ENCODE results near the gene MCUR1.
"Not testable (repeated sequence)": the region's sequence is repeated elsewhere in the genome, so short reads cannot be mapped to it uniquely, and the experiment has no call there.

Gene MCUR1

DNA sequence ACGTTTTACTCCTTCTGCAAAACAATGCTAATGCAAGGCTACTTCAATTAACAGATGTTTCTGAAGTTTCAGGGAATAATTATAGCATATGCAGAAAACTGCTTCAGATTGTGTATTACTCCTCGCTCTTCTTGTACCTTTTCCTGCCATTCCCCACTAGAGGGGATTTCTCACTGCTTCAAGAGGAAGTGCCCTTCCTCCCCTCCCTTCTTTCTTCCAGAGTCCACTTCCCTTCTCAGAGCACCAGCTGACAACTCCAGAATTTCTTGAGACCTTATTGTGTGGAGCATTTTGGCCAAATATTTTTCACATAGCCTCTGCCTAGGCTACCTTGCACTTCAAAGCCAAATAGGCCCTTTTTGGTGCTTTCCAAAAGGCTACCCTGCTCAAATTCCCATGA lies 12.7 kb upstream of the MCUR1 start:
- no peak for DNase-seq

DNA sequence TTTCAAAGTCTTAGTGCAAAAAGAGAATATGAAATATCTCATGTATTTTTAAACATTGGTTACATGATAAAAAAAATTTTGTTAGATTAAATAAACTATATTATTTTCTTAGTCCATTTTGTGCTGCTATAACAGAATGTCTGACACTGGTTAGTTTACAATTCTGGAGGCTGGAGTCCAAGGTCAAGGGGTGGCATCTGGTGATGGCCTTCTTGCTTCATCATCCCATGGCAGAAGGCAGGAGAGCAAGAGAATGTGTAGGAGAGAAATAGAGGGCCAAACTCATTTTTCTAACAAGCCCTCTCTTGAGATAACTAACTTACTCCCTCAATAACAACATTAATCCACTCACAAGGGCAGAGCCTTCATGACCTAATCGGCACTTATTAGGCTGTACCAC lies 11.5 kb upstream of the MCUR1 start:
- DNase-seq = no peak

DNA sequence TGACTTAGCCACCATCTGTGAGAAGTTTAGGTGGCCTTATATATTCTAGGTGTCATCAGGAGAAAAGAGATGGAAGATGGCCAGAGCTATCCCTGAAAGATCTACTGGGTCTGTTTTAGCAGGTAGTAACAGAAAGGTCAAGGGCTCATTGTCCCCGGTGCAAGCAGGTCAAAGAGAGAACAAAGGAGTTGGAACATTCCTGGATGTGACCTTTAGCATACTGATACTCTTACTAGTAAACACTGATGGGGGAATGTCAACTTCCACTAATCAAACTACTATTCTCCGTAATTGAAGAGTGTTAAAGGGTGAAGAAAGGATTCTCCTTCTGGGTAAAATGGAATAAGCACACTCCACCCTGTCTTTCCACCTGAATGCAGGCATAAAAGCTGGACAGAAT lies 4.0 kb upstream of the MCUR1 start:
- DNase-seq = no peak

DNA sequence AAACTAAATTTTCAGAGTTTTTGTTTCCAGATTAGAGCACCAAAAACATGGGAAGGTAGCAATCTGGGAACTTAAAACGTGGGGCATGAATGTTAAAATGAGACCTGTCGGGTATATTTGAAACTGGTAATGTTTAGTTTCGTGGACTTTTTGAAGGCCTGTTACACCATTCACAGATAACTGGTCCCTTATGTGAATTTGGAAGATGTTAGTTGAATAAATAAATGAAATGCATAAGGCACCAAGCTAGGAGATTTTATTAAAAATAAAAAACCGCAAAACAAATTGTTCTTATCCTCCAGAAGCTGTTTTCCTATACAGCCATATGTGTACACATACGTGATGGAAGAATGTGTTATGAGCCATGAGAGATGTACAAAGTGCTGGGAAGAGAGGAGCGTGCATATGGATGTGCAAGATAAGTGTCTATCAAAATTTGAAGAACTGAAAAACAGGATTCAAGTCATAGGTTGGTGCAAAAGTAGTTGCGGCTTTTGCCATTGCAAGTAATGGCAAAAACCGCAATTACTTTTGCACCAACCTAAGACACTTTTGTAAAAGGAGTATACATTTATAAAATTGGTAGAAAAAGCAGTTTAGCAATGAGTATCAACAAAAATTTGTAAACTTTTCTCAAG lies 700 bp upstream of the MCUR1 start:
- peak; percentile 50 for DNase-seq

DNA sequence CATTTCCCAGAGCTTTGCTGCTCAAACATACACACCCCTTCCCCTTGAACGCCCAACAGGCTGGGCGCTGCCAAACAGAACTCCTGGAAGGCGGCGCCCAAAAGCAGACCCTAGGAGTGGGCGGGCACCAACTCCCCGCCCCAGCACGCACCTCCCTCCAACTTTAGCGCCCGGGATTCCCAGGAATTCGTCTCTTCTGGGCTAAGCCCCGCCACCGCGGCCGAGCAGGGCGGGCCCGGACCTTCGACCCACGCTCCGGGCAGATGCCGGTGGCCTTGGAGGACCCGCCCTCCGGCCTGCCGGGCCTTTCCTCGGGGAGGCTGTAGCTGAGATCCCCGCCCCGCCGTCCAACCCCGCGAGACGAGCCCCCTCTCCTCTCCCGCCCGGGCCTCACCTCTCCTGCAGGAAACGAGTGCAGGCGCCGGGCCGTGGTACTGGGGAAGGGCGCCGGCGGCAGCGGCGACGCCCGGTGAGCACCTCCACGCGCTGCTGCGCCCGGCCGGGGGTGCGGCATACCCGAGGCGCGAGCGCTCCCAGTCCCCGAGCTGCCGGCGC lies 659 bp downstream of the MCUR1 start:
- peak; percentile 60 for DNase-seq

DNA sequence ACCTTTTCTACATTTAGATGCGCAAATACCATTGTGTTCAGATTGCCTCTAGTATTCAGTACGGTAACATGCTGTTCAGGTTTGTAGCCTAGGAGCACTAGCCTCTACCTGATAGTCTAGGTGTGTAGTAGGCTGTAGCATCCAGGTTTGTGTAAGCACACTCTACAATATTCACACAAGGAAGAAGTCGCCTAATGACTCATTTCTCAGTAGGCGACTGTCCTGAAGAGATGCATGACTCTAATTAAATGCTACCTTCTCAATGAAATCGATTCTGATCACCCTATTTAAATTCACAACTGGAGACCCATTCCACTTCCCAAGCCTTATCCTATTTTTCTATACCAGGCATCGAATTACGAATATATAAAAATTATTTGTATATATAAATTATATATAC lies 1.3 kb downstream of the MCUR1 start:
- no peak for DNase-seq

DNA sequence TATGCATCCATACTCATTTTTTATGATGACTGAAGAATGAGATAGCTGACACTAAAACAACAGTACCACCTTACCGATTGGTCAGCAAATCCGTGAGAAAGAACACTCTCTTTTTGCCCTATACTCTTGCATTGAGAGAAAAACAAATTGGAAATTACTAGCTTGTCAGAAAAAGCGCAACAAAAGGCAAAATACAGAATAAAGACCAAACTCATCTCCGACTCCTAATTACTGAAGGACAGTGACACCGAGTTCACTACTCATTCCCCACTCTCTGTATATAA lies 2.1 kb downstream of the MCUR1 start:
- DNase-seq = no peak

DNA sequence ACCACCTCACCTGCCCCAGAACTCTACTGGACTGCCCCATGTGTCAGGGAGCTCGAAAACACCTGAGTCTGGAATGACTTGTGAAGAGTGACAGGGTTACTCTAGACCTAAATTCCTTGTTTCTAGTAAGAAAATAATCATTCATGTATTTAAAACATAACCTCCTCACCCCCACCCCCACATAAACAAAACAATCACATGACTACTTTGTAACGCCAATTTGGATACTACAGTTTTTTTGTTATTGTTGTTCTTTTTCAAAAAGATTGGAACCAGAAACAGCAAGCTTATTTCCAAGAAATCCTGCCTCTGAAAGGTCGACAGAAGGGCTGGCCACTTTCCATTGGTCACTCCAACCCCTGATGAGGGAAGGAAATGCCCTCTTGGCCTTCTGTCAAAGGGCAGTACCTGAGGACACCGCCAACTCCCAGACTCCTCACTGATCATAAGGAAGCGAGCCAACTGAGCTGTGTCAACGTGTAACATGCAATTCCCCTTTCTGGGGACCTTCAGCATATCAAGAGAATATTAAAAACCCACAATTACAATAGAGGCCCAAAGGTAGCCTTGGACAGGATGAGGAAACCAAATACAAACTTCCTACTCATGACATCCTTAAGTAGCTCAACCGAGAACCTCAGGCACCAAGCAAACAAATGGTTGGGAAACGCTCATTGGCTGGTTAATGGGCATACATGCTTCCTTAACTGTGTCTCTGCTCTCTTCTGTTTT lies 2.6 kb downstream of the MCUR1 start:
- no peak for DNase-seq

DNA sequence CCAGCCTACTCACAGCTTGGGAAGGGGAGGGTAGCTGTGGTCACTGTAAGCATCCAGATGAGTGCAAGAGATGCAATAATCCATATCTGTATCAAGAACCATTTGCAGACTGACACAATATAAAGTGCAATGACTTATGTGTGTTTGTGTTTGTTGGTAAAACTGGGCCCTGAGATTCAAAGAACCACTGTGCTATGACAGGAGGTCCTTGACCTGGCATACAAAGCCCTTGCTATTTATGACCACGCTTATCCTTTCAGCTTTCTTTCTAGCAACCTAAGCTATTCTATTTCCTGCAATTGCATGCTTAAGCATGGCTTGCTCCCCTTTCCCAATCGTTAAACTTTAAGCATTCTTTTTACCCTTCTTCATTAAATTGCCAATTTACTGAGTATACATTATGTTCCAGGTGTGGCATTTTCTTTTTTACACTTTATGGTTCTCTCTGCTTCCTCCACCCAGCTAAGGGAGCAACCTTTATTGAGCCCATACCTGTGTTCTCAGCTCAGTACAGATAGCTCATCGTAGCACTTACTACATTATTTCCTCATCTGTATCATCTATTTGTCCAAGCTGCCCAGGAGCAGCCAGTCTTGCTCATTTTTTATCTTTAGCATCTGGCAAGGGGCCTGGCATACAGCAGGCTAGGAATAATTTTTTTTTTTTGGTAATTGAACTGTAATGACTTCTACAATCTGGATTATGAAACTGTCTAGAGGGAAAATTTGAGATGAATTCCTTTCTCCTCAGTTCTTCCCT lies 3.5 kb downstream of the MCUR1 start:
- DNase-seq = no peak

DNA sequence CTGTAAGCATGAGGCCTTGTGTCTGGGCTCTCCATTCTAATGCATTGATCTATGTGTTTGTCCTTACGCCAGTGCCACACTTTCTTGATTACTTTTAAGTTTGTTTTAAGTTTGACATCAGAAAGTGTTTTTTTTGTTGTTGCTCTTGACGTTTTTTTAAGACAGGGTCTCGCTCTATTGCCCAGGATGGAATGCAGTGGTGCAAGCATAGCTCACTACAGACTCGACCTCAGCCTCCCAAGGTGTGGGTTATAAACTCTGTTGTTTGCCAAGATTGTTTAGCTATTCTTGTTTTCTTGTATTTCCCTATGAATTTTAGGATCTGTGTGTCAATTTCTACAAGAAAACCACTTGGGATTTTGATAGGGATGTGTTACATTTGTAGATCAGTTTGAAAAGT lies 5.6 kb downstream of the MCUR1 start:
- no peak for DNase-seq

DNA sequence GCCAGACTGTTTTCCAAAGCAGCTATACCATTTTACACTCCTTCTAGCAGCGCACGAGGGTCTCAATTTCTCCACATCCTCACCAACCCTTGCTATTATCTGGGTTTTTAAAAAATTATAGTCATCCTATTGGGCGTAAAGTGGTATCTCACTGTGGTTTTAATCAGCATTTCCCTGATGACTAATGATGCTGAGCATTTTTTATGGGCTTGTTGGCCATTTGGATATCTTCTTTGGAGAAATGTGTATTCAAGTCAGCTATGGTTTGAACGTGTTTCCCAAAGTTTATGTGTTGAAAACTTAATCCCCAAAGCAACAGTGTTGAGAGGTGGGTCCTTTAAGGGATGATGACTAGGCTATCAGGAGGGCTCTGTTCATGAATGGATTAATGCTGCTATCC lies 6.7 kb downstream of the MCUR1 start:
- DNase-seq = no peak

DNA sequence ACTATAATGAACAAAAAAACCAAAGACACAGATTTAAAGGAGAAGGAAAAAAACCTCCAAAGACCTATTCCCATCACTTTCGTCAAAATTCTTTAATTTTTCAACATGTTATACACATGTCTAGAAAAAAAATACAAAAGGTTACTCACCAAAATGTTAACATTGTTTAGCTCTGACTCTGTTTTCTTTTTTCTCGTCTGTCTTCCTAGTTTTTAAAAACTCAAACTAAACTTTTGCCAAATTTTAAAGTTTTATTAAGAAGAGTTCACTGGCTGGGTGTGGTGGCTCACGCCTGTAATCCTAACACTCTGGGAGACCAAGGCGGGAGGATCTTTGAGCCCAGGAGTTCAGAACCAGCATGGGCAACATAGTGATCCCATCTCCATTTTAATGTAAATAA lies 10.8 kb downstream of the MCUR1 start:
- no peak for DNase-seq

DNA sequence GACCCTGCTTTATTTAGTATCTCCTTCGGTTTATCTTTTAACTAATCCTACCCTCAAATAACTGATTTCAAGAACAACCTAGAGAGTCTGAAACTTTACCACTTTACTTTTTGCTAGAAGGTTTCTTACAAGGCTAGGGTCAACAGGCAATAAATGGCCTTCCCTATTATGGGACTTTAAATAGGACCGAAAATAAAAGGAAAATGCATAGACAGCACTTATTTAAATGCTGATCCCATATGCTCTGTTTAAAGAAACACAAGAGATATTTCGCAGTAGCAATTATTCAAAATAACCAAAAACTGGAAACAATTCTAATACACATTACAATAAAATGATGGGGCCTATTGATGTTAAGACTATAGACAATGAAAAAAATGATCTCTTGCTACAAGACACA lies 13.7 kb downstream of the MCUR1 start:
- no peak for DNase-seq

DNA sequence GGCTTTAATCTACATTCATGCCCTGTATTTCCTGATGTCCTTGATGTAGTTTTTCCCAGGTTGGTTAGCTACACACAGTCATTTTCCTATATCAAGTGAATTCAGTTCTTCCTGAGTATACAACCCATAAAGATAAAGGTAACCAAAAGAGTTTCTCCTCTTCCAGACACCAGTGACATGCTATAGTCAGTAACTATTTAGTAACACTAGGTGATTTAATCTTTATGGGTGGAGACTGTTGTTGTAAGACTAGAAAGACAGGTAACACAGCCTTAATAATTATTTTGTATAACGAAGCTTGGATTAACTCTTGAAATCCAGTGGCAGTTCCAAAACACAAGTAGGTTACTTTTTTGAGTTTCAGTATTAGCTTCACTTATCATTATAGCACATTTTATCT lies 17.6 kb downstream of the MCUR1 start:
- DNase-seq = no peak

DNA sequence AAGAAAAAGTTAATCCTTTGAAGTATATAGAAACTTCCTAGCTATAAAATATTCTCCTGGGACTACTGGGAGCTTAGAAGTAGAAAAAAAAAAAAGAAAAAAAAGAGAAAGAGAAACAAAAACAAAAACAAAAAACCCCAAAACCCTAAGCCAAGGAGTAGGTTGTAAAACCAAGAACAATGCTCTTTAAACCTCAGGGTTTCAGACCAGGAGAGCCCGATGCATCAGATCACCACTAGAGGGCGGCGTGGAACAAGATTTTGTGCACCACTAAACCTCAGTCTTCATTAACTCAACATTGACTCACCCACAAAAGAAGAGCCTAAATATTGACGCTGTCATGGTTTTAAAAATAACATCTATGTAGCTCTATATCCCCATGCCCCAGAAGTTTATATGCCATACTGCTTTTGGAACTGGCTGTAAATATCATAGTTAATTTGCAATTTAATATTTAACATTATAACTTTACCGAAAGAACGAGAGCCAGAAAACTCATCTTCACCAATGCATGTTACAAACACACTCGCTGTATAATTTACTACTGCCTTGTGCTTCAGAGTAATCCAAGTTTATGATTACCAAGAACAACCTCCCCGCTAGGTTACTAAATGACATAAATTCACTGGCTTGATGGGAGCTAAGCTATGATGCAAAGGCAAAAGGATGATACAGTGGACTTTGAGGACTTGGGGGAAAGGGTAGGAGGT lies 19.2 kb downstream of the MCUR1 start:
- peak; percentile 70 for DNase-seq

DNA sequence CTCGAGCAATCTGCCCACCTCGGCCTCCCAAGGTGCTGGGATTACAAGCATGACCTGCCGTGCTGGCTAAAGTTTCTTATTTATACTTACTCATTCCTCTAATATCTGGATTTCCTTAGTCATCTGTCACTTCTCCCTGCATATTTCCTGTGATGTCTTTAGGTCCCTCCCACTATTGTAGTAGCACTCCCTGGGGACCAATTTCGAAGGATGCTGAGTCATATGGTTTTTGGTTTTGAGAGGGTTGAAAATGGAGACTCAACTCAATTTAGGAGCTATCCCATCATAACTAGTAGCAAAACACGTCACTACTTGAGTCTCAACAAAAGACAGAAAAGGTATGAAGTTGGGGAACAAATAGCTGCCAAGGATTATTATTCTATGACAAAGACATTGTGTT lies 20.2 kb downstream of the MCUR1 start:
- DNase-seq = no peak

DNA sequence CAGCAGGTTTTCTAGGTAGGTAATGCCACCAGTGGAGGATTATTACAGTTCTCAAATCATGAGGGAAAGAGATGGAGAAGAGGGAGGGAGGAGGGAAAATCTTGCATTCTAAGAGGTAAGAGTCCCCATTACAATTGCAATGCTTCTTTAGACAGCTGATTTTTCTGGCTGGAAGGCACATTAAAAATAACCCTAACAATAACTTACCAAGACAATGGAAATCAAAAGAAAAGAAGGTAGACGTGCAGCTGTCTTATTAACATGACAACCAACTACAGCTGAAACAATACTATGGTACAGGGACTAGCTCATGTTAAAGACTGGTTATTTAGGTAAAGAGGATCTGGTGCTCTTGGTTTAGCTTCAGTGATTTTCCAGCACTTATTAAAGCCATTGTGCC lies 24.6 kb downstream of the MCUR1 start:
- no peak for DNase-seq

DNA sequence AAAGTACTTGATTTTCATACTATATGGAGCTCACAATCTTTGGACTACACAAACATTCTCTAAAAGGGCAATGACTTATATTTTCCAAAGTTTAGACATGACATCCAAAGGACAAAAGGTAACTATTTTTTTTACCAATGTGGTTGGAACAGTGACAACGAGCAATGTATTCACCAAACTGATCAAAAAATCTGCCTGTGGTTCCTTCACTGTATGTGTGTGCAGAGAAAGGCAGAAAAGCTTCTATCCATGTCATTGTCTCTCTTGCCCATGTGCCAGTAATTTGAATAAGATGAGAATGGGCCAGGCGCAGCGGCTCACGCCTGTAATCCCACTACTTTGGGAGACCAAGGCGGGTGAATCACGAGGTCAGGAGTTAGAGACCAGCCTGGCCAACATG lies 25.5 kb downstream of the MCUR1 start:
- no peak for DNase-seq

DNA sequence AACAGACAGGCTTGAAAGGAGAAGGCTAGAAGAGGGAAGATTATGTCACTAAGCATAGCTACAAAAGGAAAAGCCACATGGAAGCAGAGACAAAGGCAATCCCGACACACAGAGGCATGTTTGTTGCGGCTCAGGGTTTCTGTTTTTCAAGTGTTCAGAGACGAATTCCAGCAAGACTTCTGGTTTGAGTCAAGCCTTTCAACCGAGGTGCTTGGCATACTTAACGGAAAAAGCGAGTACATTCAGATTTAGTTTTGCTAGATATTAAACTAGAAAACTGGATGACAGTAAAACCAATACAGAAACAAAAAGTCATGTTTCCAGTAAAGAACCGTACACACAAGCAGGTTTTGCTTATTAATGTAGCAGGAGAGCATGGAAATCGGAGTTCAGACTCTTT lies 27.2 kb downstream of the MCUR1 start:
- no peak for DNase-seq

DNA sequence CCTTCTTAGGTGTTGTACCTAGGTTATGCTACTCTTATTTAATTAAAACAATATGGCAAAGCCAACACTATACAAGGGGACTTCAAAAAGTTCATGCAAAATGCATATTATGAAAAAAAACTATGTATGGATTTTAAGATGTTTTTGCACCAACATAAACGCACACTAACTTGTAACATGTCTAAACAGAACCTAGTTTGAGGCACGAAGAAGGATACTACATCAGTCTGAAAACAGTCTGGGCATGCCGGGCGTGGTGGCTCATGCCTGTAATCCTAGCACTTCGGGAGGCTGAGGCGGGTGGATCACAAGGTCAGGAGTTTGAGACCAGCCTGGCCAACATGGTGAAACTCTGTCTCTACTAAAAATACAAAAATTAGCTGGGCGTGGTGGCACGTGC lies 34.2 kb downstream of the MCUR1 start:
- DNase-seq = not testable (repeated sequence)

DNA sequence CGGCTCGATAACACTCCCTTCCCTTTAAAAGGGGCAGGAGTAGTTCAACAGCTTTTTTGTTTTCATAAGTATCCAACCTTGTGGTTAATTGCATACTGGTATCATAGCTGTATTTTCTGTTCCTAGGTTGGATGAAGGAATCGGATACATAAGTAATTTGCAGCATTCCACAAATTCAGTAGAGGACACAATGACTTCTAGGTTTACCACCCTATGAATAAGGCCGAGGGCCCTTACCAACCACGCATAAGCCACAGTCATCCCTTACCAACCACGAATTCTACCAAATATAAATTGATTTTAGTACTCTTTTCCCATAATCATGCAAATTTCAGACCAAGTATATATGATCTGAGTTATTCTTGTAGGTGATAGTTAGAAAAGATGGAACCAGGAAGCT lies 36.3 kb downstream of the MCUR1 start:
- DNase-seq = no peak

DNA sequence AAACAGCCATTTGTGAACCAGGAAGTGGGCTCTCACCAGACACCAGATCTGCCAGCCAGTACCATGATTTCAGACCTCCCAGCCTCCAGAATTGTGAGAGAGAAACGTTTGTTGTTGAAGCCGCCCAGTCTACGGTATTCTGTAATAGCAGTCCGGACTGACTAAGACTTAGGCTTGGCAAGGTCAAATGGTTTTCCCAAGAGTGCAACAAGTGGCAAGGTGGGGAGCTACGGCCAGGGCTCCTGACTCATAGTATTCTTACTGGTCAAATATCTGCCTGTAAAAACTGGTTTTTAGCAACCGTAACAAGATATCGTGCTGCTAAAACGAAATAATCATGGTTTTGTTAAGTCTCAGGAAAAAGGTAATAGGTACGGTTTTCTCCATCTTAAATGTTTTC lies 37.8 kb downstream of the MCUR1 start:
- no peak for DNase-seq

DNA sequence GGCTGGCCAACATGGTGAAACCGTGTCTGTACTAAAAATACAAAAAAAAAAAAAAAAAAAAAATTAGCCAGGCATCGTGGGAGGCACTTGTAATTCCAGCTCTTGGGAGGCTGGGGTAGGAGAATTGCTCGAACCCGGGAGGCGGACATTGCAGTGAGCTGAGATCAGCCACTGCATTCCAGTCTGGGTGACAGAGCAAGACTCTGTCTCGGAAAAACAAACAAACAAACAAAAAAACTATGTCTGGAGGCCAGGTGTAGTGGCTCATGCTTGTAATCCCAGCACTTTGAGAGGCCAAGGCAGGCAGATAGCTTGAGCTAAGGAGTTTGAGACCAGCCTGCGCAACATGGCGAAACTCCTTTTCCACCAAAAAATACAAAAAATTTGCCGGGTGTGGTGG lies 38.9 kb downstream of the MCUR1 start:
- DNase-seq = not testable (repeated sequence)

All from NCI-H510A treated with DMSO at 0.1 percent for 48 hours (cell line).